Testis (tissue), 3 donors: ENCODE measurements around the gene B3GNT3. TPM values are rescaled to one million over a fixed set of nuclear protein-coding genes. Genes with fewer than 3 reads are reported as not detected.

Source experiments
- DNase-seq: peaks from one replicate; pipeline ENCODE4 v3.0.0-alpha.2; 2019
- H3K27ac ChIP-seq, 2 donors: fragments of 200-600 bp; sonication (generic); one replicate each; pipeline ENCODE4 v1.5.1; 2019
- H3K27me3 ChIP-seq: fragments of 200-600 bp; sonication (generic); one replicate; pipeline ENCODE4 v1.5.1; 2019
- H3K36me3 ChIP-seq: fragments of 200-600 bp; sonication (generic); one replicate; pipeline ENCODE4 v1.5.1; 2017; ENCODE audit warnings: low read depth; ENCODE audit errors: missing control alignments
- H3K4me1 ChIP-seq: fragments of 200-600 bp; sonication (generic); one replicate; pipeline ENCODE4 v1.5.1; 2019
- H3K4me3 ChIP-seq, 2 donors: fragments of 200-600 bp; sonication (generic); one replicate each; pipeline ENCODE4 v1.5.1; 2017 to 2019
- H3K9me3 ChIP-seq: fragments of 200-600 bp; sonication (generic); one replicate; pipeline ENCODE4 v1.5.1; 2017
- POLR2A ChIP-seq: fragments of 450-650 bp; IDR thresholded peaks from one replicate; pipeline ENCODE4 v1.6.1; 2017; ENCODE audit warnings: antibody characterized with exemption, mild to moderate bottlenecking, moderate library complexity
- WGBS, 2 donors: methylation state at CpG; one replicate each; pipeline ENCODE4 v1.1.5; 2018; 5-methylcytosine and 5-hydroxymethylcytosine counted together
- intact Hi-C: fragments of 100-400 bp; cut with DNase I; formaldehyde crosslinking; loops from one replicate; pipeline ENCODE4 v1.15.1; 2023; ENCODE audit warnings: low total_unique reads
- polyA plus RNA-seq: library from polyadenylated mRNA; stranded (reverse); fragments of 350-450 nt; fragmentation: Illumina TruSeq; extraction: RNeasy Lipid Tissue Mini Kit (QIAGEN cat#74804); gene quantifications from one replicate; pipeline ENCODE4 v1.2.3, GENCODE V29; 2014; ENCODE audit warnings: low read depth, low replicate concordance; ENCODE audit not compliant: insufficient read depth
- total RNA-seq, 2 donors: library from RNA; depleted of rRNA; stranded (reverse); fragments of >200 nt; gene quantifications; one replicate each; pipeline ENCODE4 v1.2.3, GENCODE V29; 2016
- TF ChIP-seq, protein P1 (sequence below), 3 experiments: fragments of 450-650 bp in 2 of 3; fragments of 200-600 bp in 1 of 3; sonication (generic) in 1 of 3; IDR thresholded peaks; one replicate each; pipeline ENCODE4 v1.5.1; 2016 to 2019; ENCODE audit warnings: antibody characterized with exemption in 3 of 3, mild to moderate bottlenecking in 2 of 3, moderate library complexity in 1 of 3

B3GNT3 gene
- total and polyA plus RNA-seq, 3 donors from 2014 or later: 0.19 to 0.71 (median 0.63) TPM

DNA sequence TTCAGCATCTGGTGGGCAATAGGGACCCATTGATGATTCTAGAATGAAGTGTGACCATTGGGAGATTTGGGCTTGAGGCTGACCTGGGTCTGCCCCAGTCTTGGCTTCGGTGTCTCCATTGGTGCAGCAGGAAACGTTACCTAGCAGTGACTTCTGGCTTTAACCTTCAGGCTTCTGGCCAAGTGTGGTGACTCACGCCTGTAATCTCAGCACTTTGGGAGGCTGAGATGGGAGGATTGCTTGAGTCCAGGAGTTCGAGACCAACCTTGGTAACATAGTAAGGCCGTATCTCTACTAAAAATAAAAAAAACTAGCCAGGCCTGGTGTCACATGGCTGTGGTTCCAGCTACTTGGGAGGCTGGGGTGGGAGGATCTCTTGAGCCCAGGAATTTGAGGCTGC lies 36.4 kb upstream of the B3GNT3 start:
- Histone ChIP-seq H3K4me1 (peaks cover 8% of the 10 kb centered on the region), H3K4me3 (no peak overlapping the region), H3K27me3 (no peaks in the 10 kb centered on the region), H3K36me3 (no peaks in the 10 kb centered on the region), H3K27ac (no peak overlapping the region), H3K9me3 (no peaks in the 10 kb centered on the region)
- TF ChIP-seq, protein P1, sequence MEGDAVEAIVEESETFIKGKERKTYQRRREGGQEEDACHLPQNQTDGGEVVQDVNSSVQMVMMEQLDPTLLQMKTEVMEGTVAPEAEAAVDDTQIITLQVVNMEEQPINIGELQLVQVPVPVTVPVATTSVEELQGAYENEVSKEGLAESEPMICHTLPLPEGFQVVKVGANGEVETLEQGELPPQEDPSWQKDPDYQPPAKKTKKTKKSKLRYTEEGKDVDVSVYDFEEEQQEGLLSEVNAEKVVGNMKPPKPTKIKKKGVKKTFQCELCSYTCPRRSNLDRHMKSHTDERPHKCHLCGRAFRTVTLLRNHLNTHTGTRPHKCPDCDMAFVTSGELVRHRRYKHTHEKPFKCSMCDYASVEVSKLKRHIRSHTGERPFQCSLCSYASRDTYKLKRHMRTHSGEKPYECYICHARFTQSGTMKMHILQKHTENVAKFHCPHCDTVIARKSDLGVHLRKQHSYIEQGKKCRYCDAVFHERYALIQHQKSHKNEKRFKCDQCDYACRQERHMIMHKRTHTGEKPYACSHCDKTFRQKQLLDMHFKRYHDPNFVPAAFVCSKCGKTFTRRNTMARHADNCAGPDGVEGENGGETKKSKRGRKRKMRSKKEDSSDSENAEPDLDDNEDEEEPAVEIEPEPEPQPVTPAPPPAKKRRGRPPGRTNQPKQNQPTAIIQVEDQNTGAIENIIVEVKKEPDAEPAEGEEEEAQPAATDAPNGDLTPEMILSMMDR (IDR thresholded peaks at IDR 0.05): no peak
- intact Hi-C loops: no loop called here
- 61 to 77% methylated on average over 5 of the region's 5 CpGs for WGBS, 2 donors
- no peak for DNase-seq

DNA sequence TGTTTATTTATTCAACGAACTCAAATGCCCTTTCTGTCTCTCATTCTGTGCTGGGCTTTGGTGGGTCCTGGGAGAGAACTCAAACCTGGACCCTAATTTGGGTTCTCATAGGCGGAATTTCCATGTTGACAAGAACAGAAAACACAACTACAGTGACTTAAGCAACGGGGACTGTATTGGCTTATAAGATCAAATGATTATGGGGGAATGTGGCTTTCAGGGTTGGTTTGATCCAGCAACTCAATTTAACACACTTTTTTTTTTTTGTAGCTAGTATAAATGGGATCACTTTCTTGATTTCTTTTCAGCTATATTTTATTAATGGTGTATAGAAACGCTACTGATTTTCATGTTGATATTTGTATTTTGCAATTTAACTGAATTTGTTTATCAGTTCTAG lies 33.8 kb upstream of the B3GNT3 start:
- WGBS, 2 donors: 77 to 85% methylated on average over 4 of the region's 4 CpGs
- intact Hi-C loops: no loop called here
- no peaks in the 10 kb centered on the region for H3K27me3 ChIP-seq
- no peak overlapping the region for H3K27ac ChIP-seq
- DNase-seq: no peak
- peaks cover 2% of the 10 kb centered on the region for H3K4me1 ChIP-seq
- H3K36me3 ChIP-seq: no peaks in the 10 kb centered on the region
- no peak overlapping the region for H3K4me3 ChIP-seq
- no peaks in the 10 kb centered on the region for H3K9me3 ChIP-seq
- TF ChIP-seq, protein P1 (IDR thresholded peaks at IDR 0.05): no peak
- no peak for TF ChIP-seq POLR2A

DNA sequence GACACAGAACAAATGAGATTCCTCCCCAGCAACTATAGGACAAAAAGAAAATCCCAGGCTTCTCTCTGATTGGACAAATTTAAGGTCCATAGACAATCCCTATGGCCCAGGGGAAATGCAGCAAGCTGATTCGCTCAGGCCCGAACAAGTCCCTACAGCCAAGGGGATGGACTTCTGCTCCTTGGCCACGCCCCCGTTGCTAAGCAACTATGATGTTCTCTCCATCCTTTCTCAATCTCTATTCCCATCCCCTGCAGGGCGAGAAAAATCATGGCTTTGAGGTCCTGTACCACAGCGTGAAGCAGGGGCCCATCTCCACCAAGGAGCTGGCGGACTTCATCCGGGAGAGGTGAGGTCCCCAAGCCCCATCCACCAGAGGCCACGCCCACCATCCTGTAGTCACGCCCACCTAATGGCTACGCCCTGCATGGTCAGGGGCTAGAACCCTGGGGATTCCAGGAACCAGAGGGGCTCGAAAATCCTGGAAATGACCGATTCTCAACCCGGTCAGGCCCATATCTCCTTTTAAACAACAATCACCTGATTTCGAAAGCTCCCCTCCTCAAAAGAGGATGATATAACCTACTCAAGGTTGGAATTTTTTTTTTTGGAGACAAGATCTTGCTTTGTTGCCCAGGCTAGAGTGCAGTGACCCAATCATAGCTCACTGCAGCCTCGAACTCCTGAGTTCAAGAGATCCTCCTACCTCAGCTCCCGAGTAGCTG lies 32.3 kb upstream of the B3GNT3 start:
- WGBS, 2 donors: 43 to 56% methylated on average over 17 of the region's 17 CpGs

DNA sequence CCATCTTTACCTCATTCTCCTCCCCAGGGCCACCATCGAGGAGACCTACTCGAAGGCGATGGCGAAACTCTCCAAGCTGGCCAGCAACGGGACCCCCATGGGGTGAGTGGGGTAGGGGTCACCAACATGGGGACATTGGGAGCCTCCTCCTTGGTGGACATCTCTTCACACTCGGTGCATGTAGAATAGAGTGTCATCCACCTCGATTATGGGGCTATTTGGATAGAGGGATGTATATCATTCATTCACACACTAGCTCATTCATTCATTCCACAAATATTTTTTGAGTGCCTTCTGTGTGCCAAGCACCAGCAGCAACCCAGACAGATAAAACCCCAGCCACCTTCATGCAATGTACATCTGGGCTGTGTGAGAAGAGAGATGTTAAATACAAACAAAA lies 30.6 kb upstream of the B3GNT3 start:
- TF ChIP-seq POLR2A: no peak
- TF ChIP-seq, protein P1 (IDR thresholded peaks at IDR 0.05): no peak
- DNase-seq: no peak
- Histone ChIP-seq H3K4me3 (no peak overlapping the region), H3K9me3 (no peaks in the 10 kb centered on the region), H3K27ac (no peak overlapping the region), H3K36me3 (no peaks in the 10 kb centered on the region), H3K4me1 (peaks cover 7% of the 10 kb centered on the region), H3K27me3 (no peaks in the 10 kb centered on the region)
- intact Hi-C loops: no loop called here
- WGBS, 2 donors: 91 to 92% methylated on average over 7 of the region's 7 CpGs

More for the DNA sequence above, 32.3 kb upstream of the B3GNT3 start:
- intact Hi-C loops: no loop called here
- Histone ChIP-seq H3K4me1 (peaks cover 7% of the 10 kb centered on the region), H3K9me3 (no peaks in the 10 kb centered on the region), H3K27ac (no peak overlapping the region), H3K36me3 (no peaks in the 10 kb centered on the region), H3K27me3 (no peaks in the 10 kb centered on the region), H3K4me3 (no peak overlapping the region)
- TF ChIP-seq, protein P1 (IDR thresholded peaks at IDR 0.05): no peak
- no peak for TF ChIP-seq POLR2A
- peak; percentile 82 for DNase-seq

DNA sequence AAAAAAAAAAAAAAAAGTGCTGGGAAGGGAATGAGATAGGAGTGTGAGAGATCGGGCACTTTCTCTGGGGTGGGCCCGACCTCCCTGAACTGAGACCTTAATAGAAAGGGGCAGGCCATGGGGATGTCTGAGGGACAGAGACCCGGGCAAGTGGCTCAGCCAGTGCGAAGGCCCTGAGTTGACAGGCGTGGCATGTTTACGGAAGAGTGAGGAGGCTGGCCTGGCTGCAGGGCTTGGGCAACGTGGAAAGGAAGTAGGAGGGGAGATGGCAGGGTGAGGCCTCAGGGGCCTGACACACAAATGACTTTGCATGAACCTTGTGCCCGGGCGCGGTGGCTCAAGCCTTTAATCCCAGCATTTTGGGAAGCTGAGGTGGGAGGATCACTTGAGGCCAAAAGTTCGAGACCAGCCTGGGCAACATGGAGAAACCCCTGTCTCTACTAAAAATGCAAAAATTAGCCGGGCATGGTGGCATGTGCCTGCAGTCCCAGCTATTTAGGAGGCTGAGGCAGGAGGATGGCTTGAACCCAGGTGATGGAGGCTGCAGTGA lies 29.8 kb upstream of the B3GNT3 start:
- H3K36me3 ChIP-seq: no peaks in the 10 kb centered on the region
- no peak overlapping the region for H3K4me3 ChIP-seq
- no peaks in the 10 kb centered on the region for H3K27me3 ChIP-seq
- DNase-seq: peak; percentile 43
- intact Hi-C loops: no loop called here
- TF ChIP-seq, protein P1 (IDR thresholded peaks at IDR 0.05): no peak
- TF ChIP-seq POLR2A: no peak
- H3K4me1 ChIP-seq: peaks cover 7% of the 10 kb centered on the region
- H3K9me3 ChIP-seq: no peaks in the 10 kb centered on the region
- 80 to 84% methylated on average over 12 of the region's 12 CpGs for WGBS, 2 donors
- H3K27ac ChIP-seq: no peak overlapping the region
